HEK293 (cell line): Measurements from ENCODE around the gene ZBED3.

Experiments
- CTCF ChIA-PET: fragments of 350-600 bp; formaldehyde crosslinking; extraction: SDS; loops from one replicate; lab custom pipeline; 2021; ENCODE audit warnings: antibody characterized with exemption; lab: Yijun Ruan, JAX
- POLR2A ChIA-PET: fragments of 300-600 bp; formaldehyde crosslinking; extraction: SDS; loops from one replicate; lab custom pipeline; 2020; ENCODE audit warnings: antibody characterized with exemption, inconsistent platforms; lab: Yijun Ruan, JAX
- H3K27ac ChIP-seq: fragments of 200-500 bp; sonication (Bioruptor generic); 2 replicates; pipeline ENCODE4 v1.5.1; 2014; ENCODE audit warnings: low read depth, low read length, control low read depth, inconsistent platforms; ENCODE audit errors: extremely low read depth
- H3K36me3 ChIP-seq, 2 experiments: fragments of 200-500 bp in 1 of 2; sonication (Bioruptor generic) in 1 of 2; 1 replicate in 1 of 2; 2 replicates in 1 of 2; pipeline ENCODE4 v1.5.1; 2014 to 2017; ENCODE audit warnings: inconsistent platforms in 2 of 2, low read length in 2 of 2; ENCODE audit not compliant: control insufficient read depth in 2 of 2, insufficient read depth in 1 of 2
- H3K4me1 ChIP-seq: fragments of 200-500 bp; sonication (Bioruptor generic); 2 replicates; pipeline ENCODE4 v1.5.1; 2014; ENCODE audit warnings: mild to moderate bottlenecking, low read length, inconsistent platforms; ENCODE audit not compliant: control insufficient read depth, insufficient read depth
- H3K4me3 ChIP-seq: 2 replicates; pipeline ENCODE4 v1.5.1; 2011; ENCODE audit warnings: low read depth, mild to moderate bottlenecking, control low read depth, low read length, moderate library complexity
- H3K9me3 ChIP-seq: fragments of 200-500 bp; sonication (Bioruptor generic); 2 replicates; pipeline ENCODE4 v1.5.1; 2014; ENCODE audit warnings: low read depth, low read length, inconsistent platforms; ENCODE audit not compliant: control insufficient read depth, insufficient read depth
- AEBP2 ChIP-seq: fragments of 450-650 bp; formaldehyde crosslinking; IDR thresholded peaks from 2 replicates; pipeline ENCODE4 v1.5.1; 2016; ENCODE audit warnings: missing biosample characterization, missing genetic modification characterization, borderline replicate concordance
- KLF16 ChIP-seq: fragments of 450-650 bp; formaldehyde crosslinking; IDR thresholded peaks from 2 replicates; pipeline ENCODE4 v1.5.1; 2017; ENCODE audit warnings: missing biosample characterization, missing genetic modification characterization
- KLF8 ChIP-seq: fragments of 450-650 bp; formaldehyde crosslinking; IDR thresholded peaks from 2 replicates; pipeline ENCODE4 v1.5.1; 2016; ENCODE audit warnings: missing biosample characterization, missing genetic modification characterization
- SETDB1 ChIP-seq: IDR thresholded peaks from one replicate; pipeline ENCODE4 v1.6.1; 2017; ENCODE audit warnings: mild to moderate bottlenecking, low read length, moderate library complexity, mixed read lengths; ENCODE audit not compliant: insufficient read length
- YY2 ChIP-seq: fragments of 450-650 bp; formaldehyde crosslinking; IDR thresholded peaks from 2 replicates; pipeline ENCODE4 v1.5.1; 2016; ENCODE audit warnings: missing biosample characterization, missing genetic modification characterization
- ZBTB11 ChIP-seq: fragments of 450-650 bp; formaldehyde crosslinking; conservative IDR thresholded peaks from 2 replicates; pipeline ENCODE4 v1.5.1; 2016; ENCODE audit warnings: low read depth, missing biosample characterization, missing genetic modification characterization
- ZNF138 ChIP-seq: fragments of 450-650 bp; formaldehyde crosslinking; IDR thresholded peaks from 2 replicates; pipeline ENCODE4 v1.5.1; 2016; ENCODE audit warnings: missing biosample characterization, missing genetic modification characterization, borderline replicate concordance
- ZNF148 ChIP-seq: fragments of 450-650 bp; formaldehyde crosslinking; IDR thresholded peaks from 2 replicates; pipeline ENCODE4 v1.5.0; 2017; ENCODE audit warnings: missing biosample characterization, missing genetic modification characterization, borderline replicate concordance
- ZNF239 ChIP-seq: fragments of 450-650 bp; formaldehyde crosslinking; IDR thresholded peaks from 2 replicates; pipeline ENCODE4 v1.5.1; 2016; ENCODE audit warnings: missing biosample characterization, missing genetic modification characterization
- ZNF335 ChIP-seq: fragments of 450-650 bp; formaldehyde crosslinking; conservative IDR thresholded peaks from 2 replicates; pipeline ENCODE4 v1.5.1; 2016; ENCODE audit warnings: missing biosample characterization, missing genetic modification characterization
- ZNF37A ChIP-seq: fragments of 450-650 bp; IDR thresholded peaks from 2 replicates; pipeline ENCODE4 v1.5.1; 2018; ENCODE audit warnings: missing biosample characterization, missing genetic modification characterization
- ZNF561 ChIP-seq: fragments of 450-650 bp; IDR thresholded peaks from 2 replicates; pipeline ENCODE4 v1.5.1; 2018; ENCODE audit warnings: missing biosample characterization, missing genetic modification characterization, borderline replicate concordance
- ZNF600 ChIP-seq: fragments of 450-650 bp; formaldehyde crosslinking; IDR thresholded peaks from 2 replicates; pipeline ENCODE4 v1.5.1; 2016; ENCODE audit warnings: missing biosample characterization, missing genetic modification characterization
- ZNF768 ChIP-seq: fragments of 450-650 bp; formaldehyde crosslinking; IDR thresholded peaks from 2 replicates; pipeline ENCODE4 v1.5.1; 2018; ENCODE audit warnings: missing biosample characterization, mild to moderate bottlenecking, missing genetic modification characterization

Gene ZBED3

GRCh38 chr5:77024490-77024889 lies 62.6 kb downstream of the ZBED3 start:
- CTCF ChIA-PET = interaction anchor here (0.7 kb wide), 1 partner anchor 119 kb away, joined by 3 read pairs; no protein-coding TSS in a partner anchor
- Histone ChIP-seq H3K9me3 (no peaks in the 10 kb centered on the region), H3K4me1 (no peaks in the 10 kb centered on the region), H3K4me3 (no peak overlapping the region), H3K36me3 (no peaks in the 10 kb centered on the region), H3K27ac (no peak overlapping the region)
- POLR2A ChIA-PET = no interaction called here
- TF ChIP-seq ZNF768 (tag by site-specific recombination) = no peak
- TF ChIP-seq ZBTB11 (tag by site-specific recombination) = no peak
- no peak for TF ChIP-seq AEBP2 (tag by site-specific recombination)
- no peak for TF ChIP-seq KLF8 (tag by site-specific recombination)
- TF ChIP-seq ZNF239 (tag by site-specific recombination) = no peak
- TF ChIP-seq ZNF138 (tag by site-specific recombination) = no peak
- no peak for TF ChIP-seq KLF16 (tag by site-specific recombination)
- TF ChIP-seq ZNF600 = no peak
- no peak for TF ChIP-seq ZNF561 (tag by site-specific recombination)
- no peak for TF ChIP-seq ZNF148 (tag by site-specific recombination)

- POLR2A ChIA-PET = no interaction called here
Measured at GRCh38 chr5:77022511-77023417, 64.3 kb downstream of the ZBED3 start.

More at GRCh38 chr5:77022511-77023417, 64.3 kb downstream of the ZBED3 start:
- Histone ChIP-seq H3K36me3 (no peaks in the 10 kb centered on the region), H3K9me3 (no peaks in the 10 kb centered on the region), H3K27ac (no peak overlapping the region), H3K4me3 (no peak overlapping the region), H3K4me1 (no peaks in the 10 kb centered on the region)
- no peak for TF ChIP-seq ZNF37A (tag by site-specific recombination)
- no peak for TF ChIP-seq YY2
- peak; percentile 57 for TF ChIP-seq SETDB1
- TF ChIP-seq ZNF335 (tag by site-specific recombination) = no peak
- CTCF ChIA-PET = no interaction called here
